ENCODE results near the gene PTPRA.

GRCh38 chr20:3072530-3073250 lies 199.4 kb downstream of the PTPRA start:
- TF ChIP-seq CTCF (optimal IDR thresholded peaks at IDR 0.05 in 1 of 3, IDR thresholded peaks at IDR 0.05 in 1 of 3, conservative IDR thresholded peaks at IDR 0.05 in 1 of 3; ENCODE audit: extremely low read depth in 1 of 3, insufficient read depth in 2 of 3, low read length in 3 of 3) (no peak), EZH2 (IDR thresholded peaks at IDR 0.05; ENCODE audit: low read length) (peak; percentile 24)

Data from keratinocyte (primary cell).